NB4 (cell line): ENCODE results near the gene MEI1.

Source experiments
- DNase-seq: peaks from one replicate; pipeline ENCODE4 v3.0.0; 2010; ENCODE audit warnings: low read depth
- H3K4me3 ChIP-seq: one replicate; pipeline ENCODE4 v1.5.1; 2011; ENCODE audit warnings: mild to moderate bottlenecking, low read depth, low read length, moderate library complexity
- MAX ChIP-seq: IDR thresholded peaks from 2 replicates; pipeline ENCODE4 v1.6.1; 2011; ENCODE audit warnings: low read depth, low read length
- MYC ChIP-seq: IDR thresholded peaks from 2 replicates; pipeline ENCODE4 v1.6.1; 2011; ENCODE audit warnings: low read depth, low read length
- POLR2A ChIP-seq: IDR thresholded peaks from 2 replicates; pipeline ENCODE4 v1.6.1; 2011; ENCODE audit warnings: mild to moderate bottlenecking; ENCODE audit not compliant: insufficient read length; ENCODE audit errors: extremely low read depth
- TF ChIP-seq, protein P1 (sequence below): IDR thresholded peaks from one replicate; pipeline ENCODE4 v1.5.1; 2012; ENCODE audit warnings: low read depth, low read length

Gene MEI1

DNA sequence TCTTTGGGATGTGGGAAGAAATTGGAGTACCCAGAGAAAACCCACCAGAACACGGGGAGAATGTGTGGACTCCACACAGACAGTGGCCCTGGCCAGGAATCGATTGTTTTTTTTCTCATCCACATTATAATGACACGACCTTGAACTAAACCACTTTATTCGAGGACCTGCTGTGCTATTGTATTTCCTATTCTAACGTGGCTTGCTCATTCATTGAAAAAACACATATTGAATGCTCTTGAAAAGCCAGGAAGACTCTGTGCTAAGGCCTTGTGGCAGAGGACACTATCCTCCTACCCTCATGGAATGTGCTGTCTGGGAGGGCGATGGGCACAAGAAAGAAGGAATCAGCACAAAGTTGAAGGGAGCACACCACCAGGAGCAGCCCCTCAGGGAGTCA, 124.5 kb downstream of the MEI1 start:
- DNase-seq: no peak
- H3K4me3 ChIP-seq: no peak overlapping the region
- TF ChIP-seq POLR2A: no peak
- TF ChIP-seq, protein P1, sequence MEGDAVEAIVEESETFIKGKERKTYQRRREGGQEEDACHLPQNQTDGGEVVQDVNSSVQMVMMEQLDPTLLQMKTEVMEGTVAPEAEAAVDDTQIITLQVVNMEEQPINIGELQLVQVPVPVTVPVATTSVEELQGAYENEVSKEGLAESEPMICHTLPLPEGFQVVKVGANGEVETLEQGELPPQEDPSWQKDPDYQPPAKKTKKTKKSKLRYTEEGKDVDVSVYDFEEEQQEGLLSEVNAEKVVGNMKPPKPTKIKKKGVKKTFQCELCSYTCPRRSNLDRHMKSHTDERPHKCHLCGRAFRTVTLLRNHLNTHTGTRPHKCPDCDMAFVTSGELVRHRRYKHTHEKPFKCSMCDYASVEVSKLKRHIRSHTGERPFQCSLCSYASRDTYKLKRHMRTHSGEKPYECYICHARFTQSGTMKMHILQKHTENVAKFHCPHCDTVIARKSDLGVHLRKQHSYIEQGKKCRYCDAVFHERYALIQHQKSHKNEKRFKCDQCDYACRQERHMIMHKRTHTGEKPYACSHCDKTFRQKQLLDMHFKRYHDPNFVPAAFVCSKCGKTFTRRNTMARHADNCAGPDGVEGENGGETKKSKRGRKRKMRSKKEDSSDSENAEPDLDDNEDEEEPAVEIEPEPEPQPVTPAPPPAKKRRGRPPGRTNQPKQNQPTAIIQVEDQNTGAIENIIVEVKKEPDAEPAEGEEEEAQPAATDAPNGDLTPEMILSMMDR: no peak
- TF ChIP-seq MYC: no peak
- TF ChIP-seq MAX: no peak

GRCh38 chr22:41825376-41825775, 126.1 kb downstream of the MEI1 start:
- DNase-seq: no peak
- no peak for TF ChIP-seq MAX
- TF ChIP-seq POLR2A: no peak
- TF ChIP-seq, protein P1: no peak
- no peak for TF ChIP-seq MYC
- no peak overlapping the region for H3K4me3 ChIP-seq

DNA sequence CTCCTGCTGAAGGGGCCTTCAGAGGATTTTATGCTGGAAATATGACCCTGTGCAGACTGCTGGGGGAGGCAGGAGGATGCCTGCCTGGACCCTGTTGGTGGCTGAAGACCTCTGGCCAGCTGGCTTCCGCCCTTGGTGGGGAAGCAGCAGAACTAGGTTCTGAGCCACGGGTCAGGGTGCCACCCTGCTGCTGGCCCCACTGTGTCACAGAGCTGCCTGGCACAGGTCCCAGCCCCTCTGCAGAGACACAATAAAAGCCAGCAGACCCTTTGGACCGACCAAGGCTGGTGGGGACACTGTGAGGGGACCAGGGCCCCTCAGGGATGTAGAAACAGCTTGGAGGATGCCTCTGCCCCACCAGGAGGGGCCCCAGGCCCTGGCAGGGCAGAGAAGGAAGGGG, 126.7 kb downstream of the MEI1 start:
- H3K4me3 ChIP-seq: no peak overlapping the region
- DNase-seq: no peak
- TF ChIP-seq, protein P1: no peak
- TF ChIP-seq MYC: no peak
- no peak for TF ChIP-seq MAX
- TF ChIP-seq POLR2A: no peak

DNA sequence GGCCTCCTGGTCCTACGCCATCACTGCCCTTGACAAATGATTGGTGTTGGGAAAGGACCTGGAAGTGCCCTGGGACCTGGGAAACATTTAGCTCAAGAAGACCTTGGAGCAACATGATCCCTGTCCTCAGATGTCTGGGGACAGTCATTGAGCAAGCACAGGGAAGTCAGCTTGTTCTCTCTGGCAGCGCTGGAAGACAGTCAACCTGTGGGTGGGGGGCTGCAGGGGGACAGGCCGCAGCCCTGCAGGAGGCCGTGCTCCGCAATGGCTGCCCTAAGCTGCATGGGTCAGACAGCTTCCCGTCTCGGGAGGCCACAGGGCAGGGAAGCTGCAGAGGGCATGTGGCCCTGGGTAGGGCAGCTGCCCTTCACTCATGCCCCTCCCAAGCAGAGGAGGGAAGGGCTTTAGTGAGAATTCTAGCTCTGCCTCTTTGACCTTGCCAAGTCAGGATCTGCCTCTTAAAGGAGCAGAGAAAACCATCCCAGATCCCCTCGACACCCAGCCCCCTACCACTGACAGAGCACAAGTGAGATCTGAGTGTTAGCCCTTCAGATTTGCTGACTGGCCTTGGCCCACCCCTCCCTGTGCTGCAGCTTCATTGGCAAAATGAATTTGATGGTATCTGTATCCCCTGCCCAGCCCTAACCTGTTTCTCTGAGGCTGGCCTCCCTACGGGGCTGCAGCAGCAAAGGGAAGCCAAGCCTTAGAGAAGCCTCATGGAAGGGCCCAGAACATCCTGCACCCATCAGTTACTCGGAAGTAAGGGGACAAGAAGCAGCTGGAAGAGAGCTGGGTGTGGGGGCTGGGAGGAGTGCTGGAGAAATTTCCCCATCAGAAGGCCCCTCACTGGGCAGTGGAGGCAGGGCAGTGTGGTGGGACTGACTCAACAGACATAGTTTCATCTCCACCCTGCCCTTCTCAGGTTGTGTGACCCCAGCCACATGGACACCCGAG, 127.4 kb downstream of the MEI1 start:
- no peak for DNase-seq
- TF ChIP-seq MYC: no peak
- TF ChIP-seq POLR2A: no peak
- TF ChIP-seq MAX: no peak
- no peak overlapping the region for H3K4me3 ChIP-seq

DNA sequence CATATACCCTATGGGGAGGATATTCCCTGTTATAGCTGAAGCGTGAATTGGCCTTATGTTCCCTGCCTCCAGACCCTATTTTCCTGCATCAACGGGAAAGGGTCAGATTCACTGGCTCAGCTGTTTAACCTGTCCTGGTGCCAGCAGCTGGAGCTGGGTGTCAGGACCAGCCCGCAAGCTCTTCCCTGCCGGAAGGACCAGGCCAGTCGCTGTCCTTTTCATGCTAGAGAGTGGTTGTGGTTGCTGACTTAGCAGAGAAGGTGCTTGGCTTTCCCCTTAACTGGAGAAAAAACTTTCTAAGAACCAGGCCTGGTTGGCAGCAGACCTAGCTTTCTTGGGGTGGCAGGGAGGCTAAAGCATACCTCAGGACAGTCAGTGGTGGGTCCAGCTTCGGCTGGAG, 128.4 kb downstream of the MEI1 start:
- no peak for DNase-seq
- TF ChIP-seq POLR2A (no peak), MYC (no peak), MAX (no peak)
- TF ChIP-seq, protein P1: no peak
- H3K4me3 ChIP-seq: no peak overlapping the region

GRCh38 chr22:41828516-41828915, 129.2 kb downstream of the MEI1 start:
- TF ChIP-seq, protein P1: no peak
- no peak for TF ChIP-seq MAX
- no peak for TF ChIP-seq POLR2A
- no peak for TF ChIP-seq MYC
- no peak for DNase-seq
- H3K4me3 ChIP-seq: no peak overlapping the region
